ENCODE data around the gene AVEN.
"Not testable (repeated sequence)": the region's sequence is repeated elsewhere in the genome, so short reads cannot be mapped to it uniquely, and the experiment has no call there.

The AVEN gene

GRCh38 chr15:33831646-33832045 is 207.4 kb downstream of the AVEN start:
- DNase-seq (ENCODE audit: low read depth, low spot score) = no peak
- H3K4me3 ChIP-seq (ENCODE audit: low read depth, low read length) = no peak overlapping the region
- in situ Hi-C loops (cut with HindIII; ENCODE audit: low sequenced_read_pairs) = no loop called here
- no peak for TF ChIP-seq CTCF (IDR thresholded peaks at IDR 0.05; ENCODE audit: low read depth, low read length)

- in situ Hi-C loops (cut with HindIII; ENCODE audit: low sequenced_read_pairs) = no loop called here
- no peak for TF ChIP-seq CTCF (IDR thresholded peaks at IDR 0.05; ENCODE audit: low read depth, low read length)
These were observed 208.7 kb downstream of the AVEN start for GRCh38 chr15:33830351-33830750.

GRCh38 chr15:33826201-33826600 is 212.8 kb downstream of the AVEN start:
- in situ Hi-C loops (cut with HindIII; ENCODE audit: low sequenced_read_pairs) = no loop called here
- no peak for TF ChIP-seq CTCF (IDR thresholded peaks at IDR 0.05; ENCODE audit: low read depth, low read length)
- H3K4me3 ChIP-seq (ENCODE audit: low read depth, low read length) = no peak overlapping the region
- no peak for DNase-seq (ENCODE audit: low read depth, low spot score)

More at GRCh38 chr15:33830351-33830750, 208.7 kb downstream of the AVEN start:
- no peak for DNase-seq (ENCODE audit: low read depth, low spot score)
- no peak overlapping the region for H3K4me3 ChIP-seq (ENCODE audit: low read depth, low read length)

GRCh38 chr15:33825453-33825852 is 213.6 kb downstream of the AVEN start:
- DNase-seq (ENCODE audit: low read depth, low spot score) = no peak
- H3K4me3 ChIP-seq (ENCODE audit: low read depth, low read length) = no peak overlapping the region
- TF ChIP-seq CTCF (IDR thresholded peaks at IDR 0.05; ENCODE audit: low read depth, low read length) = no peak
- in situ Hi-C loops (cut with HindIII; ENCODE audit: low sequenced_read_pairs) = no loop called here

- in situ Hi-C loops (cut with HindIII; ENCODE audit: low sequenced_read_pairs) = no loop called here
- no peak for TF ChIP-seq CTCF (IDR thresholded peaks at IDR 0.05; ENCODE audit: low read depth, low read length)
- no peak overlapping the region for H3K4me3 ChIP-seq (ENCODE audit: low read depth, low read length)
- no peak for DNase-seq (ENCODE audit: low read depth, low spot score)
These were observed 215.9 kb downstream of the AVEN start for GRCh38 chr15:33823119-33823518.

GRCh38 chr15:33822479-33822878 is 216.5 kb downstream of the AVEN start:
- no peak for DNase-seq (ENCODE audit: low read depth, low spot score)
- no peak overlapping the region for H3K4me3 ChIP-seq (ENCODE audit: low read depth, low read length)
- in situ Hi-C loops (cut with HindIII; ENCODE audit: low sequenced_read_pairs) = no loop called here
- TF ChIP-seq CTCF (IDR thresholded peaks at IDR 0.05; ENCODE audit: low read depth, low read length) = no peak

- DNase-seq (ENCODE audit: low read depth, low spot score); in situ Hi-C loops (cut with HindIII; ENCODE audit: low sequenced_read_pairs); H3K4me3 ChIP-seq (ENCODE audit: low read depth, low read length): not testable (repeated sequence)
These were observed 219.5 kb downstream of the AVEN start for GRCh38 chr15:33819499-33819898.

Data from astrocyte of the spinal cord (primary cell).